ENCODE results near the gene CLCN1. TPM values are rescaled to one million over a fixed set of nuclear protein-coding genes. Genes with fewer than 3 reads are reported as not detected.
"Not testable (repeated sequence)": the region's sequence is repeated elsewhere in the genome, so short reads cannot be mapped to it uniquely, and the experiment has no call there.

CLCN1 gene
- total RNA-seq, 1 donor from 2014 or later, result 4.7 TPM

DNA sequence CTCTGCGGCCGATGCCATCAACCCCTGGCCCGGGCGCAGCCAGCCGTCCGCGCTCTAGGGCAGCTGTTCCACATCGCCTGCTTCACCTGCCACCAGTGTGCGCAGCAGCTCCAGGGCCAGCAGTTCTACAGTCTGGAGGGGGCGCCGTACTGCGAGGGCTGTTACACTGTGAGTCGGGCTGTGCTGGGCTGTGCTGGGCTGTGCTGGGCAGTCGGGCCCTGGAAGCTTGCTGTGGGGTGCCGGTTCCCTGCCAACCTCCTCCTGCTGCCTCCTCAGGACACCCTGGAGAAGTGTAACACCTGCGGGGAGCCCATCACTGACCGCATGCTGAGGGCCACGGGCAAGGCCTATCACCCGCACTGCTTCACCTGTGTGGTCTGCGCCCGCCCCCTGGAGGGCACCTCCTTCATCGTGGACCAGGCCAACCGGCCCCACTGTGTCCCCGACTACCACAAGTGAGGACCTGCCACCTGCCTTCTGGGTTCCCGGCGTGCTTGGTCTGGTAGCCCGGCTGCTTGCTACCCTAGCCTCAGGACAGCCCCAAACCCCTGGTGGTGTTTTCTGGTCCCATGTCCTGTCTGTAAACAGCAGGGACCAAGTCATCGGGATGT is 72.7 kb downstream of the CLCN1 start:
- Histone ChIP-seq H3K4me1 (ENCODE audit: control insufficient read depth in 3 of 3, insufficient read depth in 3 of 3, low read length in 3 of 3) (peaks cover 63 to 82% (median 76%) of the 10 kb centered on the region in 3 donors), H3K9ac (ENCODE audit: low read depth in 1 of 3, low read length in 3 of 3) (no peak overlapping the region), H3K36me3 (ENCODE audit: control insufficient read depth in 3 of 3, insufficient read depth in 3 of 3, low read length in 3 of 3) (peaks cover 53 to 56% (median 53%) of the 10 kb centered on the region in 3 donors), H3K27ac (ENCODE audit: low read depth, low read length) (no peak overlapping the region), H3K9me3 (ENCODE audit: control insufficient read depth in 3 of 3, low read length in 3 of 3) (no peaks in the 10 kb centered on the region), H3K27me3 (ENCODE audit: control insufficient read depth in 3 of 3, insufficient read depth in 3 of 3, low read length in 3 of 3) (no peaks in the 10 kb centered on the region), H3K4me3 (ENCODE audit: low read length in 3 of 3) (no peak overlapping the region)

DNA sequence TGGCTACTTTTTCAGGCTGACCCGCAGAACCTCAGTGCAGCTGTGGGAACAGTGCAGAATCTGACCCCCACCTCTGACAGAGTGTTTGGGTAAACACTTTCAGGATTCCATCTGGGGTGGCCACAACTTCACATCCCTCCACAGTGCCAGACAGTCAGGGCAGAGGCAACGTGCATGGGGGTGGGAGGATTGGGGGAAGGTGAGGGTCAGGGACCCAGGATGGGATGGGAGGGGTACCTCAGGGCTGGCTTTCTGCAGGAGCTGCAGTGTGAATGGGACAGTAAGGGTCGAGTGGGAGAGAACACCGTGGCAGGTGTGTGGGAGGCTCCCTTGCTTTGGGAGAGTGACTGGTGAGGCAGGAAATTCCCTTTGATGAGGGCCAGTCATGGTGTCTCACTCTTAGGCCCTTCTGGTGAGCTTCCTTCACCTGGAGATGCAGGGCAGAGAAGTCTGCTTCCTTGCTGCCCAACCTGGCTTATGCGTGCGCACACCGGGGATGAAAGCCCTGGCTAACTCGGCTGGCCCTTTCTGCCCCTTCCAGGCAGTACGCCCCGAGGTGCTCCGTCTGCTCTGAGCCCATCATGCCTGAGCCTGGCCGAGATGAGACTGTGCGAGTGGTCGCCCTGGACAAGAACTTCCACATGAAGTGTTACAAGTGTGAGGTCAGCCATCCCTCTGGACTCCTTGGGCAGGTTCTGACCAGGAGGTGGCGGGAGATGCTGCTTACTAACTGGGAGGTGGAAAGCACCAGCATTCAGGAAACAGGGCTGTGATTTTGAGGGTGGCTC is 73.6 kb downstream of the CLCN1 start:
- no peaks in the 10 kb centered on the region for H3K9me3 ChIP-seq (ENCODE audit: control insufficient read depth in 3 of 3, low read length in 3 of 3)
- no peak overlapping the region for H3K4me3 ChIP-seq (ENCODE audit: low read length in 3 of 3)
- H3K27ac ChIP-seq (ENCODE audit: low read depth, low read length), result no peak overlapping the region
- peaks cover 50 to 53% (median 52%) of the 10 kb centered on the region in 3 donors for H3K36me3 ChIP-seq (ENCODE audit: control insufficient read depth in 3 of 3, insufficient read depth in 3 of 3, low read length in 3 of 3)
- H3K4me1 ChIP-seq (ENCODE audit: control insufficient read depth in 3 of 3, insufficient read depth in 3 of 3, low read length in 3 of 3), result peaks cover 57 to 76% (median 70%) of the 10 kb centered on the region in 3 donors
- no peak overlapping the region for H3K9ac ChIP-seq (ENCODE audit: low read depth in 1 of 3, low read length in 3 of 3)
- H3K27me3 ChIP-seq (ENCODE audit: control insufficient read depth in 3 of 3, insufficient read depth in 3 of 3, low read length in 3 of 3), result no peaks in the 10 kb centered on the region

DNA sequence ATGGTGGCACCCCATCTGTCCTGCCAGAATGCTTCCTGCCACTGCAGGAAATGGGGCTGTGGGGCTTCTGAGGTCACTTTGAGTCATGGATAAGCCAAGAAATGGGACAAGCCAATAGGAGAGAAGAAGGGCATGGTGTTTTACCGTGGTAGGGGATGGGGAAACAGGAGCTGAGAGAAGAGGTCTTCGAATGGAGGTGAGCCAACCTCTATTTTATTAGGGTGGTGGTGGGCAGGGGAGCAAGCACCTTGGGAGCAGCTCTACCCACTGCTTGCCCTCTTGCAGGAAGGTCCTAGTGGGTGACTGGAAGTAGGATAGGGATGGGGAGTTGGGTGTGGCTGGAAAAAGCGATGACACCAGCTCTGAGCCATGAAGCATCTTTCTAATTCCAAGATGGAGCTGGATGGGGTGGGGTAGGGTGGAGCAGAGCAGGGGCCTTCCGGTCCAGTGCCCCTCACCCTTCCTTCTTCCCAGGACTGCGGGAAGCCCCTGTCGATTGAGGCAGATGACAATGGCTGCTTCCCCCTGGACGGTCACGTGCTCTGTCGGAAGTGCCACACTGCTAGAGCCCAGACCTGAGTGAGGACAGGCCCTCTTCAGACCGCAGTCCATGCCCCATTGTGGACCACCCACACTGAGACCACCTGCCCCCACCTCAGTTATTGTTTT is 74.3 kb downstream of the CLCN1 start:
- H3K9ac ChIP-seq (ENCODE audit: low read depth in 1 of 3, low read length in 3 of 3), result no peak overlapping the region
- no peaks in the 10 kb centered on the region for H3K9me3 ChIP-seq (ENCODE audit: control insufficient read depth in 3 of 3, low read length in 3 of 3)
- no peaks in the 10 kb centered on the region for H3K27me3 ChIP-seq (ENCODE audit: control insufficient read depth in 3 of 3, insufficient read depth in 3 of 3, low read length in 3 of 3)
- H3K4me1 ChIP-seq (ENCODE audit: control insufficient read depth in 3 of 3, insufficient read depth in 3 of 3, low read length in 3 of 3), result peaks cover 52 to 74% (median 67%) of the 10 kb centered on the region in 3 donors
- H3K27ac ChIP-seq (ENCODE audit: low read depth, low read length), result no peak overlapping the region
- no peak overlapping the region for H3K4me3 ChIP-seq (ENCODE audit: low read length in 3 of 3)
- peaks cover 48 to 53% (median 50%) of the 10 kb centered on the region in 3 donors for H3K36me3 ChIP-seq (ENCODE audit: control insufficient read depth in 3 of 3, insufficient read depth in 3 of 3, low read length in 3 of 3)

DNA sequence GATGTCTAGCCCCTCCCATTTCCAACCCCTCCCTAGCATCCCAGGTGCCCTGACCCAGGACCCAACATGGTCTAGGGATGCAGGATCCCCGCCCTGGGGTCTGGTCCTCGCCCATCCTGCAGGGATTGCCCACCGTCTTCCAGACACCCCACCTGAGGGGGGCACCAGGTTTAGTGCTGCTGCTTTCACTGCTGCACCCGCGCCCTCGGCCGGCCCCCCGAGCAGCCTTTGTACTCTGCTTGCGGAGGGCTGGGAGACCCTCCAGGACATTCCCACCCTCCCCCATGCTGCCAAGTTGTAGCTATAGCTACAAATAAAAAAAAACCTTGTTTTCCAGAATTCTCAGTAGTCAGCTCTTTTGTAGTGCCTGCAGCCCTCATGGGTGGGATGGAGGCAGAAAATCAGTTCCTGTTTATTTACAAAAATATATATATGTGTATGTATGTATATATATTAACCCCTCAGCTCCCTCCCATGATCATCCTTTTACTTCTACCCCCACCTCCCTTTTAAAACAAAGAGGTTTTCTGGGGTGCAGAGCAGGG is 74.9 kb downstream of the CLCN1 start:
- peaks cover 46 to 52% (median 48%) of the 10 kb centered on the region in 3 donors for H3K36me3 ChIP-seq (ENCODE audit: control insufficient read depth in 3 of 3, insufficient read depth in 3 of 3, low read length in 3 of 3)
- H3K9ac ChIP-seq (ENCODE audit: low read depth in 1 of 3, low read length in 3 of 3), result peak overlapping the region in 1 of 3 donors; percentile 57
- no peaks in the 10 kb centered on the region for H3K9me3 ChIP-seq (ENCODE audit: control insufficient read depth in 3 of 3, low read length in 3 of 3)
- peaks cover 55 to 74% (median 69%) of the 10 kb centered on the region in 3 donors for H3K4me1 ChIP-seq (ENCODE audit: control insufficient read depth in 3 of 3, insufficient read depth in 3 of 3, low read length in 3 of 3)
- no peaks in the 10 kb centered on the region for H3K27me3 ChIP-seq (ENCODE audit: control insufficient read depth in 3 of 3, insufficient read depth in 3 of 3, low read length in 3 of 3)
- no peak overlapping the region for H3K4me3 ChIP-seq (ENCODE audit: low read length in 3 of 3)
- H3K27ac ChIP-seq (ENCODE audit: low read depth, low read length), result peak overlapping the region; percentile 83

DNA sequence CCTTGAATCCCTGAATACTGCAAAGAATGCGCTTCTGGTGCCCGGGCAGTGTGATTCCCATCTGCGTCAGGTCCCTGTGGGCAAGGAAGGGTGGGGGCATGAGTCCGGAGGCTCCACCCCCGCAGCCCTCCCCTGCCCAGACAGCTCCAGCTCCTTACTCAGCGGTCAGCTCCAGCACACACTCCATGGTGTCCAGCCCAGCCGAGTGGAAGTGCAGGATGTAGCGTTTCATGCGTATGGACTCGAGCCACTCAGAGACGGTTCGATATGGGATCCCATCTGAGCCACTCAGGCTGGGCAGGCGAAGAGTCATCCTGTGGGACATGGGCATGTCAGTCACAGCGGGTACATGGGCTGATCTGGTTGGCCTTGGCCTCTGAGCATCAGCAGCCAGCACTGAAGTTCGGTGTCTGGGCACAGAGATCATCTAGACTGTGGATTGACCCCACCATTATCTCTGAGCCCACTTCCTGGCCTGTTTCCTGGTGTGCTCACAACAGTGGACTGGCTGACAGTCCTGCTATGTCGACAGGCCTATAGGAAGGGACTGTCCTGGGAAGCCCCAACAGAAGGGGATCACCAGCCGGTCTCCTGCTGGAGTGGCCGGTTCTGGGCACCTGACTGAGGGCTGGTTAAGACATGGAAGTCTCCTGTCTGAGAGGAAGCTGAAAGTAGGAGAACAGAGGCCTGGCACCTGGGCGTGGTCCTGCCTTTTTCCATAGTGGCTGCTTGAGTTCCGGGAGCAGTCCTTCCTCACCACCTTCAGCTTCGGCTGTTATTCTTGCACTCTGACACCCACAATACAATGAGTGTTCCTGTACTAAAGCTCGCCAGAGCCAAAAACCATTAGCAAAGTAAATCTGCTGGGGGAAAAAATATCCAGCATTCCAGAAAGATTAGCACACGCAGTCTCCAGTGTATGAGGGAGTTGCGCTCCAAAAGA is 75.8 kb downstream of the CLCN1 start:
- Histone ChIP-seq H3K36me3 (ENCODE audit: control insufficient read depth in 3 of 3, insufficient read depth in 3 of 3, low read length in 3 of 3) (peaks cover 40 to 52% (median 47%) of the 10 kb centered on the region in 3 donors), H3K27ac (ENCODE audit: low read depth, low read length) (peak overlapping the region; percentile 83), H3K9me3 (ENCODE audit: control insufficient read depth in 3 of 3, low read length in 3 of 3) (no peaks in the 10 kb centered on the region), H3K9ac (ENCODE audit: low read depth in 1 of 3, low read length in 3 of 3) (peak overlapping the region; percentile 1 to 57 (median 11)), H3K4me1 (ENCODE audit: control insufficient read depth in 3 of 3, insufficient read depth in 3 of 3, low read length in 3 of 3) (peaks cover 54 to 74% (median 64%) of the 10 kb centered on the region in 3 donors), H3K27me3 (ENCODE audit: control insufficient read depth in 3 of 3, insufficient read depth in 3 of 3, low read length in 3 of 3) (no peaks in the 10 kb centered on the region), H3K4me3 (ENCODE audit: low read length in 3 of 3) (peak overlapping the region in 1 of 3 donors; percentile 45)

DNA sequence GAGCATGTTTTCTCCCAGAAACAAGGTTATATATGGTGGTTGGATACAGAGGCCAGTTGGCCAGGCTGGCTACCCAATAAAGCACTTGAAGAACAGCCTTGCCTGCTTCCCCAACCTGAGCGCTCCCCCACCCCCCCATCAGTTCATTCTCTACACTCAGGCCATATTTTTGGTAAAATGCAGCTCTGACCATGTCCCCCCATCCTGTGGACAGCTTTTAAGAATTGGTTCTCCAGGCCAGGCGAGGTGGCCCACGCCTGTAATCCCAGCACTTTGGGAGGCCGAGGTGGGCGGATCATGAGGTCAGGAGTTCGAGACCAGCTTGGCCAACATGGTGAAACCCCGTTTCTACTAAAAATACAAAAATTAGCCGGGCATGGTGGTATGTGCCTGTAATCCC is 76.5 kb downstream of the CLCN1 start:
- H3K4me3 ChIP-seq (ENCODE audit: low read length in 3 of 3); H3K27me3 ChIP-seq (ENCODE audit: control insufficient read depth in 3 of 3, insufficient read depth in 3 of 3, low read length in 3 of 3); H3K9ac ChIP-seq (ENCODE audit: low read depth in 1 of 3, low read length in 3 of 3); H3K9me3 ChIP-seq (ENCODE audit: control insufficient read depth in 3 of 3, low read length in 3 of 3): not testable (repeated sequence)
- Histone ChIP-seq H3K27ac (ENCODE audit: low read depth, low read length) (peak overlapping the region; percentile 83), H3K36me3 (ENCODE audit: control insufficient read depth in 3 of 3, insufficient read depth in 3 of 3, low read length in 3 of 3) (peaks cover 36 to 48% (median 44%) of the 10 kb centered on the region in 3 donors), H3K4me1 (ENCODE audit: control insufficient read depth in 3 of 3, insufficient read depth in 3 of 3, low read length in 3 of 3) (peaks cover 49 to 67% (median 60%) of the 10 kb centered on the region in 3 donors)

DNA sequence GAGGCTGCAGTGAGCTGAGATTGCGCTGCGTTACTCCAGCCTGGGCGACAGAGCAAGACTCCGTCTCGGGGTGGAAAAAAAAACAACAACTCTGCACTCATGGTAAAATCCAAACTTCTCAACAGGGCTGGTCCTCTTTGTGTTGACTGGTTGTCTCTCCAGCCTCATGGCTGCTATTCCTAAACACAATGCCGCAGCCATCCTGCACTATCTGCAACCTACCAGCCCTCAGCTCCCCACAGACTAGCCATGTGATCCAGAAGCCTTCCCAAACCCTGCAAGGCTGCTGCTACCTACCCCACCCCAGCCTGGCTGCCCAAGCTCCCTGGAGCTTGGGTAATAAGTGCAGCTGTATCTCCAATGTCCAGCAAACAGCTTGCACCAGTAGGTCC is 77.0 kb downstream of the CLCN1 start:
- H3K4me1 ChIP-seq (ENCODE audit: control insufficient read depth in 3 of 3, insufficient read depth in 3 of 3, low read length in 3 of 3), result peaks cover 49 to 63% (median 57%) of the 10 kb centered on the region in 3 donors
- H3K4me3 ChIP-seq (ENCODE audit: low read length in 3 of 3), result no peak overlapping the region
- no peaks in the 10 kb centered on the region for H3K27me3 ChIP-seq (ENCODE audit: control insufficient read depth in 3 of 3, insufficient read depth in 3 of 3, low read length in 3 of 3)
- H3K36me3 ChIP-seq (ENCODE audit: control insufficient read depth in 3 of 3, insufficient read depth in 3 of 3, low read length in 3 of 3), result peaks cover 31 to 43% (median 40%) of the 10 kb centered on the region in 3 donors
- H3K9me3 ChIP-seq (ENCODE audit: control insufficient read depth in 3 of 3, low read length in 3 of 3), result no peaks in the 10 kb centered on the region
- H3K9ac ChIP-seq (ENCODE audit: low read depth in 1 of 3, low read length in 3 of 3), result no peak overlapping the region
- no peak overlapping the region for H3K27ac ChIP-seq (ENCODE audit: low read depth, low read length)

DNA sequence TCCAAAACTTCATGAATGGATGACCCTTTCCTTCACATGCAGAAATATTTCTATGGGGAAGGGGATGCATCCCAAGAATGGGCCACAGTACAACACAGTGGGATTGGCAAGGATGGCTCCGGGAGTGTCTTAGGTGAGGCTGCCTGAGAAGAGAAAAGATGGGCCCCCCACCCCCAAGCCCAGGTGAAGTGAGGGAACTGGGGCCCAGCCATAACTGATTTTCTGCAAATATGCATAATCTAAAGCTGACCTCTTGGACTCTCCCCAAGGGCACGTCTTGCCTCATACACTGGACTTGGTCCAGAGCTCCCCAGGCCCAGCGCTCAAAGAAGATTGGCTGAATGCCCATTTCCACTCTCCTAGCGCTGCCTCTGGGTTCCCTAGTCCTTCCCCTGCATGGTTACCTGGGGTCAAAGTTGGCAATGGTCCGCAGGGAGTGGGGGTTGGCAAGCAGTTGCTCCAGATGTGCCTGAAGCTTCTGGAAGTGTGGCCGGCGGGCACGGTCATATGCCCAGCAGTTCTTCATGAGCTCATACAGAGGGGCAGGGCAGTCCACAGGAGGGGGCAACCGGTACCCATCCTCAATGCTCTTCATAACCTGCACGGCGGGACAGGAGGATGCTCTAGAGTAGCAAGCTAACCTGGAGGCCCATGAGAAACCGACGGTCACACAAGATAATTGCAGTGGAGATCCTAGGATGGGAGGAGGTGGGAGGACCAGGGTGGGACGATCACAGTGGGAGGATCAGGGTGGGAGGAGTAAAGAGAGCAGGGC is 77.5 kb downstream of the CLCN1 start:
- H3K27ac ChIP-seq (ENCODE audit: low read depth, low read length), result no peak overlapping the region

More for the DNA sequence above, 77.5 kb downstream of the CLCN1 start:
- no peak overlapping the region for H3K9ac ChIP-seq (ENCODE audit: low read depth in 1 of 3, low read length in 3 of 3)
- H3K4me3 ChIP-seq (ENCODE audit: low read length in 3 of 3), result no peak overlapping the region
- H3K9me3 ChIP-seq (ENCODE audit: control insufficient read depth in 3 of 3, low read length in 3 of 3), result no peaks in the 10 kb centered on the region
- H3K27me3 ChIP-seq (ENCODE audit: control insufficient read depth in 3 of 3, insufficient read depth in 3 of 3, low read length in 3 of 3), result no peaks in the 10 kb centered on the region
- peaks cover 26 to 38% (median 35%) of the 10 kb centered on the region in 3 donors for H3K36me3 ChIP-seq (ENCODE audit: control insufficient read depth in 3 of 3, insufficient read depth in 3 of 3, low read length in 3 of 3)
- peaks cover 49 to 63% (median 57%) of the 10 kb centered on the region in 3 donors for H3K4me1 ChIP-seq (ENCODE audit: control insufficient read depth in 3 of 3, insufficient read depth in 3 of 3, low read length in 3 of 3)

Data from skeletal muscle tissue (tissue), 4 donors.